DMS 273 treated with DMSO at 0.1 percent for 48 hours (cell line): ENCODE measurements around the gene MAP1LC3B.

ENCODE experiments used
- DNase-seq: peaks from one replicate; lab custom pipeline; 2025; lab: John Stamatoyannopoulos, UW

The MAP1LC3B gene

GRCh38 chr16:87432330-87432915 is 40.3 kb downstream of the MAP1LC3B start:
- DNase-seq = no peak

- DNase-seq = no peak
These were observed 42.1 kb downstream of the MAP1LC3B start for GRCh38 chr16:87434146-87434667.

DNA sequence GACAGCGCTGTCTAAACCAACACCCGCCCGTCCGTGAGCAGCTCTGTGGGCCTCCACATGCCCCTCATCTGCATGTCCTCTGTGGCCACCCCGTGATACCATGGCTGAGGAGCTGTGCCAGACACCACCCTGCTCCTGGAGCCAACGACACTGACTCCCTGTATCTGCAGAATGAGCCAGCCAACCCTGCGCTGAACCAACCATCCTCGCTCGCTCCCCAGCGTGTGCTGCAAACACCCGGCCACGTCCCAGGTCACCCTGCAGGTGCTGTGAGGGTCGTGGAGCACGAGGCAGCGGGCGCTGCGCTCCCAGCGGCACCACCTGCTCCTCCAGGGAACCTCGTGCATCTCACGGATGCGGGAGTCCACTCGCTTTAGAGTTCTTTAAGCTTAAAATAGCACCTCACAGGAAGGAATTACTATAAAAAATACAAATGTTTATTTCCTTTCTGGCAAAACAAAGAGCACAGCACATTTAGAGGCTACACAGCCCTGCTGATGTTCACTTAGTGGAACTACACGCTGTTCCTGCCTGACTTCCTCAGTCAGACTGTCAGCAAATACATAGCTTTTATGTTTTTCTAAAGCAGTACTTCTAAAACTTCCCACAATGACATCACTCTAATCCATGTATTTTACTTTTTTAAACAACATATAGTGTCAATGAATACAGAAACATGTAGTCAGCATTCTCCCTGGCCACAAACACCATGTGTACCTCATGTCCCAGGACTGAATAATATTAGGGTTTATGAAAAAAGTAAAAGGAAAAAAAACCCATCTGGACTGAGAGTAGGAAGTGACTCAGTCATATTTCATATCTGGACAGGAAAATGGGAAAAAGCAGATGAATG is 43.5 kb downstream of the MAP1LC3B start:
- DNase-seq = no peak

DNA sequence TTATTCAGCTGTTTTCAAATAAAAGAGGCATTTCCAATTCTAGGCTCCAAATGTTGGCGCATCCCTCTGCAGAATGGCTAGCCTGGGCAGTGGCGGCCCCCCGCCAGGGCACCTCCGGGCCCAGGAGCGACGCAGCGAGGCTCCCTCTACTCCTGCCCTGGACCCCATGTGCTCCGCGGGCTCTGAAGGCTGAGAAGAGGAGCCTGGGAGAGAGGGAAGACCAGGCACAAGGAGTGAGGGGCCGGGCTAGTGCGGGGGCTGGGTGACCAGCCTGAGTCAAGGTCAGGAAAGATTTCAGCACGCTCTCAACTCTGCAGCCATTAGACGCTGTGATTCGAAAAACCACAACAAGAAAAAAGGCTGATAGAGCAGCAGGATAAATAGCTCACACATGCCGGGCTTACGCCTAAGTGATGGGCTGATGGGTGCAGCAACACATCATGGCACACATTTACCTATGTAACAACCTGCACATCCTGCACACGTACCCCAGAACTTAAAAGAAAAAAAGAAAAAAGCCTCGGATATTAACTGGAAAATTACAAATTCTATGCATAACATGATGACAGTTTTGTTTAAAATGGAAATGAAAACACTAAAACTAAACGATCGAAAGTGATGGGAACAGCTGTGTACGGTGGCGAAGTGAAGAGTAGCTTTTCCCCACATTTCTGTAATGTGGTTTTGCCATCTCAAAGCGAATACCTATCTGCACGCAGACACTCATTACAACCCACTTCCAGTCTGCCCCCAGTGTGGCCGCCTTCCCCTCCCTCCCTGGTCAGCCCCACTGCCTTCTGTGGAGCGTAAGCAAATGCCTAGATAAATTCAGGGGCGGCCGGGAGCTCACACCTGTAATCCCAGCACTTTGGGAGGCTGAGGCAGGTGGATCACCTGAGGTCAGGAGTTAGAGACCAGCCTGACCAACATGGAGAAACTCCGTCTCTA is 44.4 kb downstream of the MAP1LC3B start:
- DNase-seq = no peak

DNA sequence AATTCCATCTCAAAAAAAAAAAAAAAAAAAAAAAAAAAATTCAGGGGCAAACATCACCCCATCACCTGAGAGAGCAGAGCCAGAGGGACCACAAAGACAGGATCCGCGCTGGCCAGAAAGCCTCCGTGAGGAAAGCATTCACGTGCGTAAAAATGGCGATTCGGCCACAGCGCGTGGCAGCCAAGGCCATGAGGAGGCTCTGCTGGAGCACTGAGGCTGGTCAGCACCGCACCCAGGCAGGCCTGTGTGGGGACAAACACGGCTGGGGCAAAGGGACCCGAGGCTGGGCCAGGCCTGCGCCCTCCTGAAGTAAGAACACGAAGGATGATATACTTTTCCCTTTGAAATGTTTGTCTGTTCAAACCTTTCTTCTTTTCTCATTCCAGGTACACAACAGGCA is 45.2 kb downstream of the MAP1LC3B start:
- no peak for DNase-seq

GRCh38 chr16:87437911-87438610 is 45.9 kb downstream of the MAP1LC3B start:
- no peak for DNase-seq

DNA sequence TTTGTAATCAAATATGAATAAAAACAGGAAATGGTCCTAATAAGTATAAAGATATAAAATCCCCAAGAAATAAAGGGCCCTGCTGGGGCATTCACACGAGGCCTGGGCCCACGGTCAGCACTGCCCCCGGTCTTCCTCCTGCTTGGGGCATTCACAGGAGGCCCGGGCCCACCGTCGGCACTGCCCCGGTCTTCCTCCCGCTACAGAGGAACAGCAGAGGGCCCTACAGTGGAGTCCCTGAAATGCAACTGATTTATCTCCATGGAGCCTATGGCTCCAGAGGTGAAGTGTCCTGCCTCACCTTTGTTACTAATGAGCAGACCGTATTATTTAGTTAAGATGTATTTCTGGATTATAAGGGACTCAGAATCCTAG is 46.5 kb downstream of the MAP1LC3B start:
- DNase-seq = no peak

- DNase-seq = no peak
These were observed 47.8 kb downstream of the MAP1LC3B start for GRCh38 chr16:87439926-87440325.

DNA sequence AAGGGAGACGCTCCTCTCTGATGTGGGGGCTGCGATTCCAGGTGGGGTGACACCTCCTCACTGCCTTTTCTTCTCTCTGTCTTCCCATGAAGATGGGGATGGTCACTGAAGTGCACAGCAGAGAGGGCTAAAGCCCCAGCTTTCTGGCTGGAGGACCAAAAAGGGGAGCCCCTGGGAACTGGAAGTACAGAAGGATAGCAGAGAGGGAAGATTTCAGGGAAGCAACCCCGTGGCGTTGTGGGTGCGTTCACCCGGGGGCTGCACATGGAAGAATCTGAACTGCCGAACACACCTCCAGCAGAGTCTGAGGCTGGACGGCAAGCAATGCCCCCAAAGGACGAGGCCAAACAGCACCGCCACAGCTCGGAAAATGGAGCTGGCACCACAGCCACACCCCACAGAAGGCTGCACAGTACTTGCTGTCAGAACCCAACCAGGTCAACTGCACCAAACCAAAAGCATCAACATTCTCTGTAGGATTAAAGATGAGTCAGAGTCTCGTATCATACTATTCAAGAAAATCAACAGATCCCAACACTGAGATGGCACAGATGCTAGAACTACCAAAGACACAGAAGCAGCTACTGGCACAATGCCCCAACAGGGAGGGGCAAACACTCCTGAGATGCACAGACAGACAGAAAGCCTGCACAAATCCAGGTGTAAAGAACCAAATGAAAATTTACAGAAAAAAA is 49.9 kb downstream of the MAP1LC3B start:
- DNase-seq = no peak

GRCh38 chr16:87442581-87442966 is 50.4 kb downstream of the MAP1LC3B start:
- no peak for DNase-seq

- no peak for DNase-seq
These were observed 50.9 kb downstream of the MAP1LC3B start for GRCh38 chr16:87443016-87443415.

- no peak for DNase-seq
These were observed 51.8 kb downstream of the MAP1LC3B start for GRCh38 chr16:87443964-87444363.

DNA sequence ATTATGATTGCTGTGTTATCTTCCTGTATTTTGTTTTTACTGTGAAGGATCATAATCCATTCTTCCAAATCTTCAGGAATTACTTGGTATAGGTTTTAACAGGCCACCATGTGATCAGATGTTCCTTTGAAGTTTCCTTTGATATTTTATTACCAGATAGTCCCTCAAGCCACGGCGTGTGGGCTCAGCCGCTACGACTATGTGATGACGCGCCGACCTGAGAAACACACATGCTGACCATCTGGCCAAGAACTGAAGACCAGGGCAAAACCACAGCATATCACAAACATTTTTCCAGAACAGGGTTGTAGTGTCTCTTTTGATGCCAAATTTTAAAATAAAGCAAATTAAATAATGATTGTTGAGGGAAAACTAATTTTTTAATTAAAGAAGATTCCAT is 53.4 kb downstream of the MAP1LC3B start:
- DNase-seq = no peak

- DNase-seq = no peak
These were observed 54.3 kb downstream of the MAP1LC3B start for GRCh38 chr16:87446479-87446878.

GRCh38 chr16:87447323-87447722 is 55.2 kb downstream of the MAP1LC3B start:
- no peak for DNase-seq

- DNase-seq = no peak
These were observed 56.7 kb downstream of the MAP1LC3B start for GRCh38 chr16:87448866-87449265.

DNA sequence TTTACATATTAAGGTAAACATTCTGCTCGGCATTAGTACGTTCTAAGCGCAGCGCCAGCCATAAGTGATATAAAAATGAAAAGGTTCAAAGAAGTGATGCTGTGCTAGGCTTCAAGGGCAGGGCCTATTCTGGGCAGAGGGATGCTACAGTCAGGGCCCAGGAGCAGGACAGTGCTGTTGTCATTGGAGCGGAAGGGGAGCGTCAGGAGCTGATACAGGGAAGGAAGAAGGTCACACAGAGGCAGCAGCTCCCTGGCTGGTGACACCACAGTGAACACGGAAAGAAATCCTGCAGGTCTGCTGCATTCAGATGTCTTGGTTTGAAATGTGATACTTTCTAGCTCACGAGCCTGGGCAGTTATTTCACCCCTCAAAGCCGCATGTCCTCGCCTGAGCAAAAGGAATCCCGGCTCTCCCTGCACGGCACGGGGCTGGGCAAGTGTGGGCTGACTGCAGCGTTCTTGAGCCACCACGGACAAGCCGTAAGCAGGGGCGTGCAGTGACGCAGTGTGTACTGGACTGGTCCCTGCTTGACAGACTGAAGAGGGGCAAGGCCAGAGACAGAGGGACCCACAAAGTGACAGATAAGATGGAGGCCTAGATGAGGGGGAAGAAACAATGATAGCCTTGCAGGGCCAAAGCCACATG is 59.6 kb downstream of the MAP1LC3B start:
- no peak for DNase-seq

DNA sequence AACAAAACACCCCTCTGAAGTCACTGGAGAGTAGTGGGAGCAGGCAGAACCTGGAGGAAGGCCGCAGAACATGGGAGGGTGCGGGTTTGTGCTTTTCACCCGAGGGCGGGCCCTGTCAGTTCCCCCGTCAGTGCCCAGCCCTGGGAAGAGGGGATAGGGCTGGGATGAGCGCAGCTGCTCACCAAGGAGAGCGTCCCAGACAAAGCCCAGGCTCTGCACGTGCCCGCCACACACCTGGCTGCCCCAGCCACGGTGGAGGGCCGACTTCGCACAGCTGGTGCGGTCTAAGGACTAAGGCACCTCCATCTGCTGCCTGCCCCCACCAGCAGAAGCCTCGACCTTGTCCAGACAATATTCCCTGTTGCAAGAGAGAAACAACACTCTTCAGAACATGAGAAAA is 61.2 kb downstream of the MAP1LC3B start:
- no peak for DNase-seq
